HFF-Myc (cell line): ENCODE measurements around the gene VEGFC.
A peak's percentile ranks its signal among the peaks of the same experiment; 100 is the strongest.

Experiments
- DNase-seq: peaks from one replicate; pipeline ENCODE4 v3.0.0-alpha.2; 2011; ENCODE audit warnings: low read depth; ENCODE audit errors: extremely low read depth
- H3K4me3 ChIP-seq: replicated peaks from 2 replicates; pipeline ENCODE4 v1.5.1; 2011; ENCODE audit warnings: low read depth, mild to moderate bottlenecking, control low read depth, low read length
- CTCF ChIP-seq: IDR thresholded peaks from 2 replicates; pipeline ENCODE4 v1.5.1; 2012; ENCODE audit warnings: mild to moderate bottlenecking, low read depth, low read length, control low read depth; ENCODE audit errors: missing control alignments

Gene VEGFC

GRCh38 chr4:176656108-176656507 is 136.6 kb downstream of the VEGFC start:
- no peak overlapping the region for H3K4me3 ChIP-seq
- no peak for DNase-seq
- TF ChIP-seq CTCF = no peak

- H3K4me3 ChIP-seq = no peak overlapping the region
- TF ChIP-seq CTCF = no peak
- no peak for DNase-seq
These were observed 138.0 kb downstream of the VEGFC start for GRCh38 chr4:176654565-176655216.

- H3K4me3 ChIP-seq = no peak overlapping the region
- peak; percentile 66 for DNase-seq
- no peak for TF ChIP-seq CTCF
These were observed 139.1 kb downstream of the VEGFC start for GRCh38 chr4:176653401-176654220.

GRCh38 chr4:176646311-176646710 is 146.4 kb downstream of the VEGFC start:
- TF ChIP-seq CTCF = no peak
- no peak overlapping the region for H3K4me3 ChIP-seq
- no peak for DNase-seq

GRCh38 chr4:176645246-176645960 is 147.3 kb downstream of the VEGFC start:
- TF ChIP-seq CTCF = no peak
- no peak for DNase-seq
- no peak overlapping the region for H3K4me3 ChIP-seq

GRCh38 chr4:176642472-176642871 is 150.2 kb downstream of the VEGFC start:
- no peak overlapping the region for H3K4me3 ChIP-seq
- no peak for TF ChIP-seq CTCF
- DNase-seq = no peak
